ENCODE measurements around the gene UNC13B.

The UNC13B gene

GRCh38 chr9:35195683-35196082, 33.9 kb downstream of the UNC13B start:
- no peaks in the 10 kb centered on the region for H3K27me3 ChIP-seq (ENCODE audit: control insufficient read depth, insufficient read depth, low read length)
- H3K9me3 ChIP-seq (ENCODE audit: control insufficient read depth, insufficient read depth, low read length): peaks cover 13% of the 10 kb centered on the region
- no peak overlapping the region for H3K4me3 ChIP-seq (ENCODE audit: low read depth, low read length)
- H3K4me1 ChIP-seq (ENCODE audit: control insufficient read depth, insufficient read depth, low read length): no peaks in the 10 kb centered on the region
- H3K36me3 ChIP-seq (ENCODE audit: control insufficient read depth, insufficient read depth, low read length): no peaks in the 10 kb centered on the region
- H3K9ac ChIP-seq (ENCODE audit: low read depth, low read length): no peak overlapping the region

GRCh38 chr9:35198191-35198590, 36.4 kb downstream of the UNC13B start:
- H3K36me3 ChIP-seq (ENCODE audit: control insufficient read depth, insufficient read depth, low read length): no peaks in the 10 kb centered on the region
- H3K4me1 ChIP-seq (ENCODE audit: control insufficient read depth, insufficient read depth, low read length): no peaks in the 10 kb centered on the region
- H3K27me3 ChIP-seq (ENCODE audit: control insufficient read depth, insufficient read depth, low read length): no peaks in the 10 kb centered on the region
- H3K9ac ChIP-seq (ENCODE audit: low read depth, low read length): no peak overlapping the region
- H3K4me3 ChIP-seq (ENCODE audit: low read depth, low read length): no peak overlapping the region
- H3K9me3 ChIP-seq (ENCODE audit: control insufficient read depth, insufficient read depth, low read length): peaks cover 8% of the 10 kb centered on the region

GRCh38 chr9:35203528-35203927, 41.7 kb downstream of the UNC13B start:
- H3K27me3 ChIP-seq (ENCODE audit: control insufficient read depth, insufficient read depth, low read length): no peaks in the 10 kb centered on the region

GRCh38 chr9:35205340-35205739, 43.5 kb downstream of the UNC13B start:
- no peaks in the 10 kb centered on the region for H3K36me3 ChIP-seq (ENCODE audit: control insufficient read depth, insufficient read depth, low read length)
- H3K9me3 ChIP-seq (ENCODE audit: control insufficient read depth, insufficient read depth, low read length): peaks cover 15% of the 10 kb centered on the region
- no peak overlapping the region for H3K4me3 ChIP-seq (ENCODE audit: low read depth, low read length)
- no peaks in the 10 kb centered on the region for H3K27me3 ChIP-seq (ENCODE audit: control insufficient read depth, insufficient read depth, low read length)
- H3K4me1 ChIP-seq (ENCODE audit: control insufficient read depth, insufficient read depth, low read length): no peaks in the 10 kb centered on the region
- H3K9ac ChIP-seq (ENCODE audit: low read depth, low read length): no peak overlapping the region

More at GRCh38 chr9:35203528-35203927, 41.7 kb downstream of the UNC13B start:
- Histone ChIP-seq H3K9me3 (ENCODE audit: control insufficient read depth, insufficient read depth, low read length) (peaks cover 15% of the 10 kb centered on the region), H3K9ac (ENCODE audit: low read depth, low read length) (no peak overlapping the region), H3K4me3 (ENCODE audit: low read depth, low read length) (no peak overlapping the region), H3K36me3 (ENCODE audit: control insufficient read depth, insufficient read depth, low read length) (no peaks in the 10 kb centered on the region), H3K4me1 (ENCODE audit: control insufficient read depth, insufficient read depth, low read length) (no peaks in the 10 kb centered on the region)

- H3K36me3 ChIP-seq (ENCODE audit: control insufficient read depth, insufficient read depth, low read length): no peaks in the 10 kb centered on the region
- no peaks in the 10 kb centered on the region for H3K9me3 ChIP-seq (ENCODE audit: control insufficient read depth, insufficient read depth, low read length)
- no peaks in the 10 kb centered on the region for H3K4me1 ChIP-seq (ENCODE audit: control insufficient read depth, insufficient read depth, low read length)
- H3K9ac ChIP-seq (ENCODE audit: low read depth, low read length): no peak overlapping the region
- H3K4me3 ChIP-seq (ENCODE audit: low read depth, low read length): no peak overlapping the region
- no peaks in the 10 kb centered on the region for H3K27me3 ChIP-seq (ENCODE audit: control insufficient read depth, insufficient read depth, low read length)
Measured at GRCh38 chr9:35211854-35212253, 50.0 kb downstream of the UNC13B start.

- Histone ChIP-seq H3K4me1 (ENCODE audit: control insufficient read depth, insufficient read depth, low read length) (no peaks in the 10 kb centered on the region), H3K9ac (ENCODE audit: low read depth, low read length) (no peak overlapping the region), H3K27me3 (ENCODE audit: control insufficient read depth, insufficient read depth, low read length) (no peaks in the 10 kb centered on the region), H3K9me3 (ENCODE audit: control insufficient read depth, insufficient read depth, low read length) (no peaks in the 10 kb centered on the region), H3K36me3 (ENCODE audit: control insufficient read depth, insufficient read depth, low read length) (no peaks in the 10 kb centered on the region), H3K4me3 (ENCODE audit: low read depth, low read length) (no peak overlapping the region)
Measured at GRCh38 chr9:35220659-35221338, 59.0 kb downstream of the UNC13B start.

GRCh38 chr9:35225677-35226076, 63.9 kb downstream of the UNC13B start:
- H3K9ac ChIP-seq (ENCODE audit: low read depth, low read length): no peak overlapping the region
- no peaks in the 10 kb centered on the region for H3K36me3 ChIP-seq (ENCODE audit: control insufficient read depth, insufficient read depth, low read length)
- no peaks in the 10 kb centered on the region for H3K4me1 ChIP-seq (ENCODE audit: control insufficient read depth, insufficient read depth, low read length)
- H3K4me3 ChIP-seq (ENCODE audit: low read depth, low read length): no peak overlapping the region
- H3K27me3 ChIP-seq (ENCODE audit: control insufficient read depth, insufficient read depth, low read length): no peaks in the 10 kb centered on the region
- no peaks in the 10 kb centered on the region for H3K9me3 ChIP-seq (ENCODE audit: control insufficient read depth, insufficient read depth, low read length)

GRCh38 chr9:35226651-35227050, 64.8 kb downstream of the UNC13B start:
- H3K4me3 ChIP-seq (ENCODE audit: low read depth, low read length): no peak overlapping the region
- no peaks in the 10 kb centered on the region for H3K9me3 ChIP-seq (ENCODE audit: control insufficient read depth, insufficient read depth, low read length)
- no peaks in the 10 kb centered on the region for H3K36me3 ChIP-seq (ENCODE audit: control insufficient read depth, insufficient read depth, low read length)
- no peak overlapping the region for H3K9ac ChIP-seq (ENCODE audit: low read depth, low read length)
- H3K4me1 ChIP-seq (ENCODE audit: control insufficient read depth, insufficient read depth, low read length): no peaks in the 10 kb centered on the region
- H3K27me3 ChIP-seq (ENCODE audit: control insufficient read depth, insufficient read depth, low read length): no peaks in the 10 kb centered on the region

GRCh38 chr9:35227284-35227683, 65.5 kb downstream of the UNC13B start:
- Histone ChIP-seq H3K9ac (ENCODE audit: low read depth, low read length) (no peak overlapping the region), H3K27me3 (ENCODE audit: control insufficient read depth, insufficient read depth, low read length) (no peaks in the 10 kb centered on the region), H3K9me3 (ENCODE audit: control insufficient read depth, insufficient read depth, low read length) (no peaks in the 10 kb centered on the region), H3K4me1 (ENCODE audit: control insufficient read depth, insufficient read depth, low read length) (no peaks in the 10 kb centered on the region), H3K36me3 (ENCODE audit: control insufficient read depth, insufficient read depth, low read length) (no peaks in the 10 kb centered on the region), H3K4me3 (ENCODE audit: low read depth, low read length) (no peak overlapping the region)

- H3K9me3 ChIP-seq (ENCODE audit: control insufficient read depth, insufficient read depth, low read length): no peaks in the 10 kb centered on the region
- H3K4me3 ChIP-seq (ENCODE audit: low read depth, low read length): no peak overlapping the region
- no peak overlapping the region for H3K9ac ChIP-seq (ENCODE audit: low read depth, low read length)
- no peaks in the 10 kb centered on the region for H3K27me3 ChIP-seq (ENCODE audit: control insufficient read depth, insufficient read depth, low read length)
- no peaks in the 10 kb centered on the region for H3K4me1 ChIP-seq (ENCODE audit: control insufficient read depth, insufficient read depth, low read length)
- no peaks in the 10 kb centered on the region for H3K36me3 ChIP-seq (ENCODE audit: control insufficient read depth, insufficient read depth, low read length)
Measured at GRCh38 chr9:35229066-35229778, 67.4 kb downstream of the UNC13B start.

- no peak overlapping the region for H3K4me3 ChIP-seq (ENCODE audit: low read depth, low read length)
- H3K27me3 ChIP-seq (ENCODE audit: control insufficient read depth, insufficient read depth, low read length): no peaks in the 10 kb centered on the region
Measured at GRCh38 chr9:35229779-35230143, 68.0 kb downstream of the UNC13B start.

GRCh38 chr9:35232867-35233544, 71.2 kb downstream of the UNC13B start:
- Histone ChIP-seq H3K4me3 (ENCODE audit: low read depth, low read length) (no peak overlapping the region), H3K9me3 (ENCODE audit: control insufficient read depth, insufficient read depth, low read length) (no peaks in the 10 kb centered on the region), H3K36me3 (ENCODE audit: control insufficient read depth, insufficient read depth, low read length) (no peaks in the 10 kb centered on the region), H3K9ac (ENCODE audit: low read depth, low read length) (no peak overlapping the region), H3K27me3 (ENCODE audit: control insufficient read depth, insufficient read depth, low read length) (no peaks in the 10 kb centered on the region), H3K4me1 (ENCODE audit: control insufficient read depth, insufficient read depth, low read length) (no peaks in the 10 kb centered on the region)

More at GRCh38 chr9:35229779-35230143, 68.0 kb downstream of the UNC13B start:
- no peak overlapping the region for H3K9ac ChIP-seq (ENCODE audit: low read depth, low read length)
- no peaks in the 10 kb centered on the region for H3K9me3 ChIP-seq (ENCODE audit: control insufficient read depth, insufficient read depth, low read length)
- H3K4me1 ChIP-seq (ENCODE audit: control insufficient read depth, insufficient read depth, low read length): no peaks in the 10 kb centered on the region
- no peaks in the 10 kb centered on the region for H3K36me3 ChIP-seq (ENCODE audit: control insufficient read depth, insufficient read depth, low read length)
